OCI-LY7 (cell line): Measurements from ENCODE around the gene DUSP19. TPM values are rescaled to one million over a fixed set of nuclear protein-coding genes. Genes with fewer than 3 reads are reported as not detected.

Experiments used
- BruUV-seq: library from RNA; stranded (reverse); fragments of 400-500 nt; replicated peaks from 2 replicates; lab custom pipeline; 2021; lab: Mats Ljungman, UMichigan
- CTCF ChIA-PET: fragments of 300-600 bp; sonication (Branson Sonifier 250); formaldehyde crosslinking; loops from one replicate; lab custom pipeline; 2022; ENCODE audit warnings: antibody characterized with exemption; ENCODE audit not compliant: unreplicated experiment; lab: Charles Lee
- POLR2A ChIA-PET: fragments of 300-600 bp; sonication (Branson Sonifier 250); formaldehyde crosslinking; loops from one replicate; lab custom pipeline; 2022; ENCODE audit warnings: antibody characterized with exemption; lab: Charles Lee
- DNase-seq: peaks from one replicate; pipeline ENCODE4 v3.0.0-alpha.2; 2015; ENCODE audit warnings: low spot score
- H2AFZ ChIP-seq: fragments of 200-600 bp; sonication (generic), shearing (Covaris generic); 2 replicates; pipeline ENCODE4 v1.6.1; 2014; ENCODE audit warnings: mild to moderate bottlenecking, antibody characterized with exemption, low read length, moderate library complexity
- H3K27ac ChIP-seq: fragments of 200-600 bp; sonication (generic); 2 replicates; pipeline ENCODE4 v1.5.1; 2014; ENCODE audit warnings: mixed run types, low read depth, mild to moderate bottlenecking, moderate library complexity, low read length, inconsistent platforms; ENCODE audit not compliant: poor library complexity, severe bottlenecking
- H3K36me3 ChIP-seq: fragments of 200-600 bp; sonication (generic); 2 replicates; pipeline ENCODE4 v1.6.1; 2014; ENCODE audit warnings: mild to moderate bottlenecking, antibody characterized with exemption, low read length, moderate library complexity, mixed read lengths; ENCODE audit not compliant: insufficient read depth
- H3K4me1 ChIP-seq: fragments of 200-600 bp; sonication (generic); 2 replicates; pipeline ENCODE4 v1.5.1; 2014; ENCODE audit warnings: mild to moderate bottlenecking, low read length; ENCODE audit not compliant: insufficient read depth, poor library complexity, severe bottlenecking
- H3K4me2 ChIP-seq: fragments of 200-600 bp; sonication (generic); 2 replicates; pipeline ENCODE4 v1.6.1; 2014; ENCODE audit warnings: mild to moderate bottlenecking, low read length
- H3K4me3 ChIP-seq: fragments of 200-600 bp; sonication (generic); 2 replicates; pipeline ENCODE4 v1.5.1; 2014; ENCODE audit warnings: mild to moderate bottlenecking, low read depth, low read length; ENCODE audit not compliant: poor library complexity, severe bottlenecking
- H3K79me2 ChIP-seq: fragments of 200-600 bp; sonication (generic); 2 replicates; pipeline ENCODE4 v1.6.1; 2016; ENCODE audit warnings: low read depth, mild to moderate bottlenecking, low read length, moderate library complexity, mixed read lengths; ENCODE audit not compliant: insufficient read depth
- H3K9me2 ChIP-seq: fragments of 200-600 bp; sonication (generic); 2 replicates; pipeline ENCODE4 v1.6.1; 2016; ENCODE audit warnings: mild to moderate bottlenecking, low read length, mixed read lengths; ENCODE audit not compliant: insufficient read depth
- H3K9me3 ChIP-seq: fragments of 200-600 bp; sonication (generic); 2 replicates; pipeline ENCODE4 v1.6.1; 2014; ENCODE audit warnings: mild to moderate bottlenecking, mixed run types, low read length, mixed read lengths
- H4K20me1 ChIP-seq: fragments of 200-600 bp; sonication (generic); 2 replicates; pipeline ENCODE4 v1.6.1; 2014; ENCODE audit warnings: mild to moderate bottlenecking, antibody characterized with exemption, low read length, moderate library complexity, mixed read lengths; ENCODE audit not compliant: insufficient read depth
- EZH2phosphoT487 ChIP-seq: fragments of 200-600 bp; sonication (generic); IDR thresholded peaks from 2 replicates; pipeline ENCODE4 v1.6.1; 2018; ENCODE audit warnings: low read depth, borderline replicate concordance, mild to moderate bottlenecking, mixed run types, antibody characterized with exemption, low read length, moderate library complexity, mixed read lengths
- intact Hi-C: fragments of 100-400 bp; cut with micrococcal nuclease; formaldehyde crosslinking; loops from one replicate; pipeline ENCODE4 v1.10.0; 2022; ENCODE audit not compliant: unreplicated experiment
- total RNA-seq, 2 experiments: library from RNA; depleted of rRNA in 1 of 2; stranded (reverse); fragments of >200 nt in 1 of 2; shearing (Covaris generic) in 1 of 2; gene quantifications; 2 replicates each; pipeline ENCODE4 v1.2.3, GENCODE V29; 2014 to 2022
- TF ChIP-seq, protein P1 (sequence below): fragments of 200-600 bp; sonication (generic); conservative IDR thresholded peaks from 2 replicates; pipeline ENCODE4 v1.5.1; 2014; ENCODE audit warnings: mild to moderate bottlenecking, antibody characterized with exemption, low read length, moderate library complexity, mixed read lengths

Gene DUSP19
- total RNA-seq, 2 experiments from 2014 or later, result 1.2 to 3.9 TPM

DNA sequence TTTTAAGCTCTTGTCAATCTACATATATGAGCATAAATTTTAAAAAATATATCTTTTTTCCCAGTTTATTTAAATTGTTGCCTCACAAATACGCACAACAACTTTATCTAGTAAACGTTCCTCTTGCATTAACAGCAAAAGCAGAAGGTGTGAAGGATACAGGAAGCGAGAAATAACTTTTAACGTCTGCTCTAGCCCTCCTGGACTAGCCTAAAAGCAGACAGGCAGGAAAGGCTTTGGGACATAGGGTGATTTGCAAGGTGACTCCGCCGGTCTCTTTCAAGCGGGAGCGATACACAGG is 434 bp upstream of the DUSP19 start:
- intact Hi-C loops, result no loop called here
- H3K27ac ChIP-seq, result peak overlapping the region; percentile 13
- H3K9me3 ChIP-seq, result no peaks in the 10 kb centered on the region
- H3K4me2 ChIP-seq, result peak overlapping the region; percentile 95
- H3K9me2 ChIP-seq, result no peaks in the 10 kb centered on the region
- peak overlapping the region; percentile 77 for H3K4me3 ChIP-seq
- no peaks in the 10 kb centered on the region for H3K79me2 ChIP-seq
- peak overlapping the region; percentile 100 for H2AFZ ChIP-seq
- CTCF ChIA-PET, result no interaction called here
- DNase-seq, result peak; percentile 43
- H3K4me1 ChIP-seq, result peaks cover 15% of the 10 kb centered on the region
- BruUV-seq, result no TSS peak
- TF ChIP-seq, protein P1, sequence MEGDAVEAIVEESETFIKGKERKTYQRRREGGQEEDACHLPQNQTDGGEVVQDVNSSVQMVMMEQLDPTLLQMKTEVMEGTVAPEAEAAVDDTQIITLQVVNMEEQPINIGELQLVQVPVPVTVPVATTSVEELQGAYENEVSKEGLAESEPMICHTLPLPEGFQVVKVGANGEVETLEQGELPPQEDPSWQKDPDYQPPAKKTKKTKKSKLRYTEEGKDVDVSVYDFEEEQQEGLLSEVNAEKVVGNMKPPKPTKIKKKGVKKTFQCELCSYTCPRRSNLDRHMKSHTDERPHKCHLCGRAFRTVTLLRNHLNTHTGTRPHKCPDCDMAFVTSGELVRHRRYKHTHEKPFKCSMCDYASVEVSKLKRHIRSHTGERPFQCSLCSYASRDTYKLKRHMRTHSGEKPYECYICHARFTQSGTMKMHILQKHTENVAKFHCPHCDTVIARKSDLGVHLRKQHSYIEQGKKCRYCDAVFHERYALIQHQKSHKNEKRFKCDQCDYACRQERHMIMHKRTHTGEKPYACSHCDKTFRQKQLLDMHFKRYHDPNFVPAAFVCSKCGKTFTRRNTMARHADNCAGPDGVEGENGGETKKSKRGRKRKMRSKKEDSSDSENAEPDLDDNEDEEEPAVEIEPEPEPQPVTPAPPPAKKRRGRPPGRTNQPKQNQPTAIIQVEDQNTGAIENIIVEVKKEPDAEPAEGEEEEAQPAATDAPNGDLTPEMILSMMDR, result no peak
- no peak for TF ChIP-seq EZH2phosphoT487
- H4K20me1 ChIP-seq, result no peaks in the 10 kb centered on the region
- no peaks in the 10 kb centered on the region for H3K36me3 ChIP-seq
- POLR2A ChIA-PET, result interaction anchor here (0.6 to 3.0 kb wide), 13 partner anchors 9 to 365 kb away, joined by 3 to 15 read pairs (median 4); partner anchors contain the start of gene NUP35

DNA sequence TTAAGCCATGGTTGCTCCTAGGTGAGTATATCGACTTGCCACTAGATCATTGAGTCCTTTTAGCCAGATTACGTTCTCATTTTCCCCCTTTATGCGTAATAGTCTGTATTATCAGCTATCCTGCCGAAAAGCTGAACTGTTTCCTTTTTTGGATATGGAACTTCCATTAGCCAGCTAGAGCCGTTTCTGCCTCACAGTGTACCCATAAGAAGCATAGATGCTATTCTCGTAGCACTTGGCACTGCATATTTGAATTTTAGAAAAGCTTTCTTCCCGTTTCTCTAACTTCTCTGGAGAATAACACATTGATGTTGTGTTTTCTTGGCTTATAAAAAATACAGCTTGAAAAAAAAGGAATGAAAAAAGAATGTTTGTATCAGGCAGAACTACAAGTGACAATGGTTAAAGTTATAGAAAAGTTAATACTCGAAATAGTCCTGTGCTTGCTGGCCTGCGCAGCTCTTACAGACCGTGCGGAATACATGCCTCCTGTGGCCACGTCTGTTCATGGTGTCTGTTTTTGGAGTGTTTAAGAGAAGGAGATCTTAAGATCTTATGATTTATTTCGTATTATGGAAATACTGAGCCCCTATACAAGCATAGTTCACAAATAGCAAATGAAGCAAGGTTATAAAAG is 710 bp downstream of the DUSP19 start:
- Histone ChIP-seq H3K27ac (no peak overlapping the region), H3K79me2 (no peaks in the 10 kb centered on the region), H3K36me3 (no peaks in the 10 kb centered on the region), H3K4me3 (peak overlapping the region; percentile 77), H3K9me2 (no peaks in the 10 kb centered on the region), H4K20me1 (no peaks in the 10 kb centered on the region), H3K4me2 (peak overlapping the region; percentile 95), H2AFZ (peak overlapping the region; percentile 100), H3K4me1 (peaks cover 15% of the 10 kb centered on the region), H3K9me3 (no peaks in the 10 kb centered on the region)
- intact Hi-C loops, result no loop called here
- ChIA-PET POLR2A (interaction anchor here (0.5 to 3.0 kb wide), 18 partner anchors 10 to 1649 kb away, joined by 3 to 15 read pairs (median 4); partner anchors contain the start of gene NUP35), CTCF (interaction anchor here (0.6 kb wide), 1 partner anchor 43 kb away, joined by 4 read pairs; no protein-coding TSS in a partner anchor)
- TF ChIP-seq, protein P1, result 0 out of 2 replicates have a peak, but pooled peaks have one; percentile 12
- TF ChIP-seq EZH2phosphoT487, result no peak
- DNase-seq, result no peak
- BruUV-seq, result no TSS peak

DNA sequence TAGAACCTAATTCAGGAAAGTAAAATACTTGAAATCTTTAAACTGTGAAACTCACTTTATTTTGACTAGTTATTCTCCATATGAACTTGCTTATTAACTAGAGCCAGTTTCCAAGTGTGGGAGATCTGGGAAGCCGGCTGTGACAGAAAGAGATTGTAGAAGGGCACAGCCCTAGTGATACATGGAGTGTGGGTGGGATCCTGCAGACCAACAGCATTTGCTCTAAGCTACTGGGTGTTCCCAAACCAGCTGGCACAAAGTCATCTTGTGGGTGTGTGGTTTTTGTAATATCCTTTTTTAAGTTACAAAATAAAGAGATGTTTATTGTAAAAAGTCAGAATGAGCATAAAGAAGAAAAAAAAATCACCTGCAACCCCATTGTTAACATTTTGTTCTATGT is 3.4 kb downstream of the DUSP19 start:
- H3K9me2 ChIP-seq, result no peaks in the 10 kb centered on the region
- no peak for DNase-seq
- POLR2A ChIA-PET, result interaction anchor here (0.7 to 1.2 kb wide), 2 partner anchors 11 to 542 kb away, joined by 4 to 6 read pairs; no protein-coding TSS in a partner anchor
- H4K20me1 ChIP-seq, result no peaks in the 10 kb centered on the region
- CTCF ChIA-PET, result no interaction called here
- no peaks in the 10 kb centered on the region for H3K36me3 ChIP-seq
- no peak overlapping the region for H2AFZ ChIP-seq
- no peaks in the 10 kb centered on the region for H3K9me3 ChIP-seq
- H3K79me2 ChIP-seq, result no peaks in the 10 kb centered on the region
- H3K4me1 ChIP-seq, result peaks cover 15% of the 10 kb centered on the region
- no TSS peak for BruUV-seq
- TF ChIP-seq, protein P1, result no peak
- TF ChIP-seq EZH2phosphoT487, result no peak
- H3K27ac ChIP-seq, result no peak overlapping the region
- intact Hi-C loops, result no loop called here
- no peak overlapping the region for H3K4me2 ChIP-seq
- no peak overlapping the region for H3K4me3 ChIP-seq
